IgD-negative memory B cell (primary cell): Measurements from ENCODE around the gene LRRIQ4. TPM values are rescaled to one million over a fixed set of nuclear protein-coding genes. Genes with fewer than 3 reads are reported as not detected.

Experiments
- H3K27ac Mint-ChIP-seq, 3 donors: one replicate each; pipeline ENCODE4 v1.8.0; 2020 to 2022; ENCODE audit warnings: mild to moderate bottlenecking in 3 of 3, mixed read lengths in 3 of 3, moderate library complexity in 1 of 3
- H3K27me3 Mint-ChIP-seq: one replicate; pipeline ENCODE4 v1.8.0; 2021; ENCODE audit warnings: mixed read lengths
- H3K36me3 Mint-ChIP-seq: one replicate; pipeline ENCODE4 v1.8.0; 2020; ENCODE audit warnings: mild to moderate bottlenecking, mixed read lengths
- H3K4me1 Mint-ChIP-seq, 3 donors: one replicate each; pipeline ENCODE4 v1.8.0; 2020 to 2022; ENCODE audit warnings: mixed read lengths in 3 of 3, mild to moderate bottlenecking in 1 of 3
- H3K4me3 Mint-ChIP-seq, 4 donors: one replicate each; pipeline ENCODE4 v1.8.0; 2020 to 2022; ENCODE audit warnings: mild to moderate bottlenecking in 4 of 4, mixed read lengths in 4 of 4, moderate library complexity in 3 of 4
- H3K9me3 Mint-ChIP-seq, 3 donors: one replicate each; pipeline ENCODE4 v1.8.0; 2020 to 2021; ENCODE audit warnings: mixed read lengths in 3 of 3, mild to moderate bottlenecking in 1 of 3
- polyA plus RNA-seq: library from polyadenylated mRNA; unstranded; fragments of 300-500 nt; fragmentation: Illumina TruSeq; gene quantifications from one replicate; pipeline ENCODE4 v1.2.3, GENCODE V29; 2021

LRRIQ4 gene
- polyA plus RNA-seq: not detected

DNA sequence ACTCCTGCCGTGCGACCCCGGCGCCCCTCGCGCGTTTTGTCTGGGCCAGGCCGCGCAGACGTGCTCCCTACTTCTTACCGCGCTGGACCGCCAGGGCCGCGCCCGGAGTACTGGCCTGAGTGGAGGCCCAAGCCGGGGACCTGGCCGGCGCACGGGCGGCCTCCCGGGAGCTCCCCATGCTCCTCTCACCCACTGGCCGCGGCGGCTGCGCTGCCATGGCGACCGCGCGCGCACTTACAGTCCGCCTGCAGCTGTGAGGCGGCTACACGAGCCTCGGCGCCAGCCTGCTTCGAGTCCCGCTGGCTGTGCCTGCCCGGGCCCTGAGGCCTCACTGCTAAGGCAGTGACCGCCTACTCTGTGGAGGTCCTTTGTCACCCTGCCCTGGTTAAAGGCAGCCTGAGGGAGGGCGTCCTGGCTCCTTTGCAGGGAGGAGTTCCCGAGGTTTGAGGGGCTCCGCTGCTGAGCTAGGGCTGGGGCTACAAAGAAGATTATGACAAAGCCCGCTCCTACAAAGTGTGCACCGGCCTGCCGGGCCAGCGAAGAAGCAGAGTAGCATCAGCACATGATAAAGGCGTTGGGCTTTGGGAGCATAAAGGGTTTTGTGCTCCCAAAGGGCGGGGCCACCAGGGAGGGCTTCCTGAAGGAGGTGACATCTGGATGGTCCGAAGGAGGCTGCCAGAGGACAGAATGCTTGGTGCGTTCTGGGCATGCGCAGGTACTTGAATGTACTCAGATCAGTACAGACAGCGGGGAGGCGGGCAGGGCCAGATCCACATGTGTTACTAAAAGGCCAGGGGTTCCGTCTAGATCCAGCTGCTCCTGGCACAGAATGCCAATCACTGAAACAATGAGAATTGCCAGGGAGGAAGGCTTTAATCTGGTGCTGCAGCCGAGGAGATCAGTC lies at the start of gene LRRIQ4, which contains the start of gene LRRC34:
LRRIQ4 (plus strand) TSS at position 539 of the 904 bp plus-strand sequence. CDS start 9,052 bp downstream, outside the sequence.
LRRC34 (minus strand) TSS at position 573 of the 904 bp plus-strand sequence; CDS start at position 217, 356 bp downstream.
- H3K4me1 Mint-ChIP-seq: peaks cover 19 to 21% (median 20%) of the 10 kb centered on the region in 3 donors
- H3K9me3 Mint-ChIP-seq: peaks cover 0 to 10% (median 0%) of the 10 kb centered on the region in 3 donors
- H3K4me3 Mint-ChIP-seq: peak within 1 kb of the TSS; percentile 85 to 94 (median 90)
- H3K27me3 Mint-ChIP-seq: no peaks in the 10 kb centered on the region
- no peaks in the 10 kb centered on the region for H3K36me3 Mint-ChIP-seq
- H3K27ac Mint-ChIP-seq: peak within 1 kb of the TSS; percentile 12 to 90 (median 76)

DNA sequence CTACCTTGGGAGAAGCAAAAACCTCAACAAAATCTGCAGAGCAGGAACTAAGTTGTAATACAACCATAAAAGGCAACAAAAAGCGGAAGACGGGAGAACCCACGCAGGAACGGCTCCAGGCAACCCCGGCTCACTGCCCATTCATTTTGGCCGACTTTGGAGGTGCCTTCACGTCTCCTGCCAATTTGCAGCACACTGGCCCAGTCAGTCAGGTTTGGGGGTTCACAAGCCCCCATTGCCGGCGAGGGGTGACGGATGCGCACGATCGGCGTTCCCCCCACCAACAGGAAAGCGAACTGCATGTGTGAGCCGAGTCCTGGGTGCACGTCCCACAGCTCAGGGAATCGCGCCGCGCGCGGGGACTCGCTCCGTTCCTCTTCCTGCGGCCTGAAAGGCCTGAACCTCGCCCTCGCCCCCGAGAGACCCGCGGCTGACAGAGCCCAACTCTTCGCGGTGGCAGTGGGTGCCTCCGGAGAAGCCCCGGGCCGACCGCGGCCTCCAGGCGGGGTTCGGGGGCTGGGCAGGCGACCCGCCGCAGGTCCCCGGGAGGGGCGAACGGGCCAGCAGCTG lies 48.3 kb upstream of the LRRIQ4 start:
- Mint-ChIP-seq H3K4me1 (peaks cover 12 to 18% (median 13%) of the 10 kb centered on the region in 3 donors), H3K36me3 (peaks cover 3% of the 10 kb centered on the region), H3K4me3 (peak overlapping the region; percentile 95 to 99 (median 99)), H3K27me3 (no peaks in the 10 kb centered on the region), H3K9me3 (peaks cover 0 to 5% (median 0%) of the 10 kb centered on the region in 3 donors), H3K27ac (peak overlapping the region; percentile 91 to 98 (median 94))

GRCh38 chr3:169764882-169765612 lies 47.6 kb upstream of the LRRIQ4 start, which contains the start of gene TERC:
Gene TERC, minus strand, starts transcription at chr3:169765060.
- Mint-ChIP-seq H3K27me3 (no peaks in the 10 kb centered on the region), H3K4me3 (peak within 1 kb of the TSS; percentile 95 to 99 (median 99)), H3K27ac (peak within 1 kb of the TSS; percentile 91 to 98 (median 94)), H3K36me3 (peaks cover 3% of the 10 kb centered on the region), H3K9me3 (peaks cover 0 to 5% (median 0%) of the 10 kb centered on the region in 3 donors), H3K4me1 (peaks cover 12 to 22% (median 15%) of the 10 kb centered on the region in 3 donors)

DNA sequence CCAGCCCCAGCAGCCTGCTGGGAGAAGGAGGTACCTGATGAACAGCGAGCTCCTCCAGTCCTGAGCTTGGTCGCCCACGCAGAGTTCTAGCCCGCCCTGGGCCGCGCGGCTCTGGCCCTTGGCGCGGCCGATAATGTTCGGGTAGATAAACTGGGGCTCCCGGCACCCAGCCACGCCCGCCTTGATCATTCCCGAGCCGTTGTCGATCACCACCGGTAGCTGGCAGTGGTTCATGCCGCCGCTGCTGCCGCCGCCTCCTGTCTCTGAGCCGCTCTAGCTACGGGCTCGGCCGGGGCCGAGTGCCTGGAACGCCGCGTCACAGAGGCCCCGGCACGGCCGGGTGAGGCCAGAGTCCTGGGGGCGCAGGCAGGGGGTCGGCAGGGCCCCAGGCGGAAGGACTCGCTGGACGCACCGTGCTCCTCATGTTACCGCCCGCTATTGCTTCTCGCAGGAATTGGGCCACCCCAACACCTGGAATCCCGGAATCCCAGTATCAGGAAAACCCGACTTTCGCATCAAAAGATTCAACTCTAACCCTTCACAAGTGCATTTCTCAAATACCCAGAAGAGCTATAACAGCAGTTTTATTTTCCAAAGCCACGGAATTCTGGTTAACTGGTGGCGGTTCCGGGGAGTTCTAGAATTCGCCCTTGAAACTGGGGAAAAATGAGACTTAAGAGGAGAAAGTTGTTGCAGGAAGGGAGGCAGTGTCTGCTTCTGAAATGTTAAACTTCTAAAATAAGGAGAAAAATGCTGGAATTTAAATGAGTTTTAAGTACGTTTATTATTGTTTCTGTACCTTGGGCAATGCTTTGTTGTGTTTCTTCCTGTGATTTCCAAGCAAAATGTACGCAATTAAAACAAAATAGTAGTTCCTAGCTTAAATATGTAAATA lies 43.1 kb upstream of the LRRIQ4 start, which contains the start of gene ACTRT3:
ACTRT3 (minus strand) TSS at position 275 of the 895 bp plus-strand sequence; CDS start at position 234, 41 bp downstream.
- Mint-ChIP-seq H3K27ac (peak within 1 kb of the TSS; percentile 78 to 89 (median 86)), H3K36me3 (peaks cover 3% of the 10 kb centered on the region), H3K27me3 (no peaks in the 10 kb centered on the region), H3K4me1 (peaks cover 23 to 34% (median 23%) of the 10 kb centered on the region in 3 donors), H3K9me3 (peaks cover 0 to 5% (median 0%) of the 10 kb centered on the region in 3 donors), H3K4me3 (peak within 1 kb of the TSS; percentile 86 to 95 (median 92))

DNA sequence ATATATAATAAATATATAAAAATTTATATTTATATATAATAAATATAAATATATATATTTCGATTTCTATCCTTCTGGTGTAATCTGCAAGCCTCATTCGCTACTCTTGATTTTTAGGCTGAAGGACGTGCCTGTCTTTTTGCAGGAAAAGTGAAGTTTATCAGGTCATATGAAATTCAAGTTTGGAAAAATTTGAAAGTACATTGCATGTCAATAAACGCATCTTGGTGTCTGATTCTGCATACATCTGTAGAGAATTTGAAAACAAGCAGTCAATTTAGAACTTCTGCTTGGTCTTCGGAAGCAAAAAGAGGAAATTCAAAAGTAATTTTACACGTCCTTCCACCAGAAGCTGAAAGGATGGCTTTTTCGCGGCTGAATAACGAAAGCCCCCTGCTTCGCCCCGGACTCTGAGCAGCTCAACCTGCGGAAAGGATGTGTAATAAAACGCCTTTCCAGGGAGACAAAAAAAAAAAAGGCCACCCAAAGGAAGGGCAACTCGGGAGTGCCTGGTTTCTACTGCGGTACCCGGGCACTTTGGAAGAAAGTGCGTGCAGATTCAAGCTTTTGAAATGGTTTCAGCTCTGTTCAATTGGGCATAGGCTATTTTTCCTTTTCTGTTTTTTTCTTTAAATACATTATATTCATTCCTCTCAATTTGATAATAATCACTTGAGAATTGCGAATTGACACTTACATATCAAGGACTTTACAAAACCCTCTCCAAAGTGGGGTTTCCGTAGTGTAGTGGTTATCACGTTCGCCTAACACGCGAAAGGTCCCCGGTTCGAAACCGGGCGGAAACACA lies 41.0 kb upstream of the LRRIQ4 start:
- Mint-ChIP-seq H3K4me3 (peak overlapping the region; percentile 97 to 100 (median 98)), H3K36me3 (no peaks in the 10 kb centered on the region), H3K9me3 (no peaks in the 10 kb centered on the region), H3K27me3 (no peaks in the 10 kb centered on the region), H3K27ac (peak overlapping the region; percentile 98 to 100 (median 99)), H3K4me1 (peaks cover 30 to 39% (median 30%) of the 10 kb centered on the region in 3 donors)

GRCh38 chr3:169772305-169772896 lies 40.3 kb upstream of the LRRIQ4 start:
- Mint-ChIP-seq H3K4me1 (peaks cover 30 to 39% (median 32%) of the 10 kb centered on the region in 3 donors), H3K27ac (peak overlapping the region; percentile 98 to 100 (median 99)), H3K36me3 (peaks cover 2% of the 10 kb centered on the region), H3K9me3 (no peaks in the 10 kb centered on the region), H3K4me3 (peak overlapping the region; percentile 97 to 100 (median 98)), H3K27me3 (no peaks in the 10 kb centered on the region)

DNA sequence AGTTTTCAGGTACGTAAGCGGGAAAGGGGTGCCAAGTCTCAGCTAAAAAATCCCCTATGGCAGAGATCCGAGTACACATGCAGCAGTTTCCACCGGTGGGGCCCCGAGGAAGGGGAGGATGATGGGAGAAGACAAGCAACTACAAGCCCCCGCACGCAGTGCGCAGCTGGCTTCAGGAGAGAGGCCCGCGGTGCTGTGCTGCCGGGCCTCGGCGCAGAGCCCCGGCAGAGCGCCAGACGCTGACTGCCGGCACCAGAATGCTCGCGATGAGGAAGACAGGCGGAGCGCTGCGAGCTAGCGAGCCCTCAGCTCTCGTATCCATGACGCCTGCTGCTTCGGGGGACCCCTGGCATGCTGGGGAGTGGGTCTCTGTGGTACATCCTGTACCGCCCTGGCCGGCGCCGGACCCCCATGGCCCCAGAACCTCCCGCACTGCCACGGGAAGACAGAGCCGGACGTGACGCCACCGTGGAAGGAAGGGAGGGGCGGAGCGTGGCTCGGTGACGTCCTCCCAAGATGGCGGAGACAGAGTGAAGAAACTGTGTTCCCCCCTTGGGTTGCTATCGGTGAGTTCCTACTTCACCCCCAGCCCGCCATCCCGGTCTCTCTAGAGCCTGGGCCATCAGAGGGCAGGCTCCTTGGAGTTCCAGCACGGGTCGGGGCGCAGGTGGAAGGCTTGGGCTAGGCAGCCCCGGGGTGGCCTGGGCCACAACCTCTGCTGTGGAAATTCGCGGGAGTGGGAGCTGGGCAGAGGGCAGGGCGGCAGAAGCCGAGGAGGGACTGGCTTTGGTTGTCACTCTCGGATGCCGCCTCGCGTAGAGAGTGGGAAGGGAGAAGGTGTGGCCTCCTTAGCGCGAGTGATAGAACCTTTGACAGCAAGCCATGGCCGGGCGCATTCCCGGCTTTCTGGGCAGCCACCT lies 39.5 kb upstream of the LRRIQ4 start, which contains the start of gene MYNN:
MYNN (plus strand) TSS at position 500 of the 920 bp plus-strand sequence. CDS start 900 bp downstream, outside the sequence.
- H3K4me3 Mint-ChIP-seq: peak within 1 kb of the TSS; percentile 97 to 100 (median 98)

GRCh38 chr3:169774186-169774585 lies 38.5 kb upstream of the LRRIQ4 start:
- Mint-ChIP-seq H3K36me3 (peaks cover 2% of the 10 kb centered on the region), H3K4me1 (peaks cover 30 to 40% (median 37%) of the 10 kb centered on the region in 3 donors), H3K27me3 (no peaks in the 10 kb centered on the region), H3K4me3 (peak overlapping the region; percentile 97 to 100 (median 98)), H3K27ac (peak overlapping the region; percentile 98 to 100 (median 99)), H3K9me3 (no peaks in the 10 kb centered on the region)

More for the DNA sequence above, 39.5 kb upstream of the LRRIQ4 start, which contains the start of gene MYNN:
- Mint-ChIP-seq H3K27ac (peak within 1 kb of the TSS; percentile 98 to 100 (median 99)), H3K27me3 (no peaks in the 10 kb centered on the region), H3K9me3 (no peaks in the 10 kb centered on the region), H3K36me3 (peaks cover 2% of the 10 kb centered on the region), H3K4me1 (peaks cover 30 to 37% (median 33%) of the 10 kb centered on the region in 3 donors)

GRCh38 chr3:169777822-169778221 lies 34.8 kb upstream of the LRRIQ4 start:
- peaks cover 2% of the 10 kb centered on the region for H3K36me3 Mint-ChIP-seq
- H3K4me3 Mint-ChIP-seq: peak overlapping the region in 1 of 4 donors; percentile 32
- H3K27ac Mint-ChIP-seq: no peak overlapping the region
- H3K9me3 Mint-ChIP-seq: no peaks in the 10 kb centered on the region
- H3K4me1 Mint-ChIP-seq: peaks cover 22 to 36% (median 31%) of the 10 kb centered on the region in 3 donors
- H3K27me3 Mint-ChIP-seq: no peaks in the 10 kb centered on the region

DNA sequence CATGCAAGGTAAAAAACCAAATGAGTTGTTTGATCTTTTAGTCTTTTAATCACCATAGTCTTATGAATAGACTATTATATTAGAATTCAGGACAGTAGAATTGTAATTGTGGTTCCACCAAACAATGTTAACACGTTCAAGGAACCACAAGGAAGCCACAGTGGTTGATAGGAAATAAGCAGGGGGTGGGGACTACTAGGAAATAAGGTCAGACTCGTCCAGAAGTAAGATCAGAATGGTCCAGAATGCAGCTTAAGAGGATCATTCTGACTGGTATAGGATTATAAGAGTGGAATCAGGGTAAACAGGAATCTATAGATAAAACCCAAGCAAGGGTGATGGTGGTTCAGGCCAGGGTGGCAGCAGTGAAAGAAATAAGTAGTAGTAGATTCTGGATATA lies 31.9 kb upstream of the LRRIQ4 start:
- H3K4me1 Mint-ChIP-seq: peaks cover 11 to 17% (median 14%) of the 10 kb centered on the region in 3 donors
- H3K27me3 Mint-ChIP-seq: no peaks in the 10 kb centered on the region
- H3K4me3 Mint-ChIP-seq: no peak overlapping the region
- H3K9me3 Mint-ChIP-seq: no peaks in the 10 kb centered on the region
- H3K27ac Mint-ChIP-seq: no peak overlapping the region
- peaks cover 5% of the 10 kb centered on the region for H3K36me3 Mint-ChIP-seq

- peaks cover 10 to 13% (median 11%) of the 10 kb centered on the region in 3 donors for H3K4me1 Mint-ChIP-seq
- H3K27me3 Mint-ChIP-seq: no peaks in the 10 kb centered on the region
- H3K27ac Mint-ChIP-seq: peak overlapping the region in 1 of 3 donors; percentile 2
- H3K9me3 Mint-ChIP-seq: no peaks in the 10 kb centered on the region
- H3K4me3 Mint-ChIP-seq: no peak overlapping the region
- H3K36me3 Mint-ChIP-seq: peaks cover 5% of the 10 kb centered on the region
These were observed 31.3 kb upstream of the LRRIQ4 start for GRCh38 chr3:169781209-169781855.
